Cardiac fibroblast (primary cell): ENCODE data around the gene HAND2.

ENCODE experiments used
- DNase-seq, 2 donors: peaks; one replicate each; pipeline versions ENCODE4 v3.0.0 to v3.0.0-alpha.2; 2010; ENCODE audit warnings: low read depth in 2 of 2
- H3K4me3 ChIP-seq, 2 donors: replicated peaks in 1 of 2; 1 replicate in 1 of 2; 2 replicates in 1 of 2; pipeline ENCODE4 v1.5.1; 2011; ENCODE audit warnings: low read depth in 2 of 2, low read length in 2 of 2, mild to moderate bottlenecking in 2 of 2, moderate library complexity in 1 of 2
- TF ChIP-seq, protein P1 (sequence below): IDR thresholded peaks from one replicate; pipeline ENCODE4 v1.5.1; 2011; ENCODE audit warnings: low read depth, mild to moderate bottlenecking, low read length, inconsistent platforms

HAND2 gene

DNA sequence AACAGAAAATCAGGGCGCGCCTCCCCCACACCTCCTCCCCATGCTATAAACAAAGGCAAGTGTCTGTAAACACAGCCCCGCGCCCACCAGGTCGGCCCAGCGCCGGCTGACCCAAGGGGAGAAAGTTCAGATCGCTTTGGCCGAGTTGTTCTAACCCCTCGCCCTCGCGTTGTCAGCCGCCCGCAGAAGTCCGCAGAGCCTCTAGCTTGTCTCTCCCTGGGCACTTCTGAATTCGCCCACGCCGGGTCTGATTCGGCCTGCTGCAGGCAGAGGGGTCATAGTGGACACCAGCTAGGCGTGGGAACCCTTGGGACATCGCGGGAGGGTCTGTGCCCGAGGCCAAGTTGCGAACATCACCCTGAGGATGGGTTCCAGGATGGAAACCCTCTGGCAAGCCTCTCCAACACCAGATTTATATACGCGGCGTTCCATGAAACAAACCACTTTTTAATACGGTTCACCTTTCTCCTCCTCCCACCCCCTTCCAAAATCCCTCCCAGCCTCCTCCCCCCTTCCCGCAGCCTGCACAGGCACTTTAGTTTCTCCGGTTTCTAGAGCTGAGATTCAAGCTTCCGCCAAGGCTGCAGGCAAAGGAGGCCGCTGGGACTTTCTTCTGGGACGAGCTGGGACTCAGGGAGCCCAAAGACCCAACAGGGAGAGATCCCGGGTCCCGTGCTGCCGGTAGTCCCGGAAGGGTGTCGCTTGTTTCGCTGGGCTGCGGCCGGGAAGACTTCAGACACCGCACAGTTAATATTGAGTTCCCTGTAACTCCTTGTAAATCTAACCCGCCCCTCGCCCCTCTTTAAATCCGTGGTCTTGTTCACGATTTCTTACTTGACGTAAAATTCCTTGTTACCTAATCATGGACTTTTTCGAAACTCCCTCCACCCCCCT, 4.7 kb downstream of the HAND2 start:
- DNase-seq: peak; percentile 55 to 65
- H3K4me3 ChIP-seq: peak overlapping the region; percentile 39 to 81
- TF ChIP-seq, protein P1, sequence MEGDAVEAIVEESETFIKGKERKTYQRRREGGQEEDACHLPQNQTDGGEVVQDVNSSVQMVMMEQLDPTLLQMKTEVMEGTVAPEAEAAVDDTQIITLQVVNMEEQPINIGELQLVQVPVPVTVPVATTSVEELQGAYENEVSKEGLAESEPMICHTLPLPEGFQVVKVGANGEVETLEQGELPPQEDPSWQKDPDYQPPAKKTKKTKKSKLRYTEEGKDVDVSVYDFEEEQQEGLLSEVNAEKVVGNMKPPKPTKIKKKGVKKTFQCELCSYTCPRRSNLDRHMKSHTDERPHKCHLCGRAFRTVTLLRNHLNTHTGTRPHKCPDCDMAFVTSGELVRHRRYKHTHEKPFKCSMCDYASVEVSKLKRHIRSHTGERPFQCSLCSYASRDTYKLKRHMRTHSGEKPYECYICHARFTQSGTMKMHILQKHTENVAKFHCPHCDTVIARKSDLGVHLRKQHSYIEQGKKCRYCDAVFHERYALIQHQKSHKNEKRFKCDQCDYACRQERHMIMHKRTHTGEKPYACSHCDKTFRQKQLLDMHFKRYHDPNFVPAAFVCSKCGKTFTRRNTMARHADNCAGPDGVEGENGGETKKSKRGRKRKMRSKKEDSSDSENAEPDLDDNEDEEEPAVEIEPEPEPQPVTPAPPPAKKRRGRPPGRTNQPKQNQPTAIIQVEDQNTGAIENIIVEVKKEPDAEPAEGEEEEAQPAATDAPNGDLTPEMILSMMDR: no peak

DNA sequence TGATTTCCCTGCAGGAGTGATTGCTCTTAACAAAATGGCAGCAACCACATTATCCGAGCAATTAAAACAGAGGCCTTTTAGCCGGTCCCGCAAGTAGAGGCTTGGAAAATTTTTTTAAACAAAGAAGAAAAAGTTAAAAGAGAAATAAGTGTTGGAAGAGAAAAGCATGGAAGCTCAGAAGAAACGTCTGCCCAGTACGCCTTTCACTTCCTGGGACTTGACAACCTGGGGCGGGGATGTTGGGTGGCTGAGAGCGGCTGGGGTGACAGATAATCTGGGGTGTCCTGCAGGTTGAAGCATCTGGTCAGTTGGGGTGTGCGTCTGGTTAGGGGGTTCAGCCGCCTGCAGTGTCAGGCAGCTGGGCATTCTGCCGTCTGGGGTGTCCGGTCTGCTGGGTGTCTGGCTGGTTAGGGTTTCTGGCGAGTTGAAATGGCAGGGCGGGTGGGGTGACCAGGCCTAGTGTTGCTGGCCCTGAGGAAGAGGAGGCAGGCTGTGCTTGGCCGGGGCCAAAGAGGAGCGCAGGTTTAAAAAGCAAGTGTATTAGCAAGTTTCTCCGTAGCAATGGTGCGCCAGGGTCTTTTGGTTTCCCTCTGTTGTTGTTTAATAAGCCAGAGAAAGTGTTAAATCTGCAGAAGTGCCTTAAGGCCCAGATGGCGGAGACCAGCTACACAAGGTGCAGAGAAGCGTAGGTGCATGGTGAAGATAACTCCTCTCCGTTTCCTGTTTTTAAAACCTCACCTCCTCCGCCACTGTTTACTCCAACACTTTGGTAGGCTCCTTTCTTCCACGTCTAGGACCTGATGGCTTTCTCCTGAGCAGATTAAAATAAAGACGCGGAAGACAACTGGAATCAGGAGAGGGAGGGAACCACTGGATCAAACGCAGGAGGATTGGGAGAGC, 5.6 kb downstream of the HAND2 start:
- TF ChIP-seq, protein P1: no peak
- peak overlapping the region; percentile 13 to 39 for H3K4me3 ChIP-seq

DNA sequence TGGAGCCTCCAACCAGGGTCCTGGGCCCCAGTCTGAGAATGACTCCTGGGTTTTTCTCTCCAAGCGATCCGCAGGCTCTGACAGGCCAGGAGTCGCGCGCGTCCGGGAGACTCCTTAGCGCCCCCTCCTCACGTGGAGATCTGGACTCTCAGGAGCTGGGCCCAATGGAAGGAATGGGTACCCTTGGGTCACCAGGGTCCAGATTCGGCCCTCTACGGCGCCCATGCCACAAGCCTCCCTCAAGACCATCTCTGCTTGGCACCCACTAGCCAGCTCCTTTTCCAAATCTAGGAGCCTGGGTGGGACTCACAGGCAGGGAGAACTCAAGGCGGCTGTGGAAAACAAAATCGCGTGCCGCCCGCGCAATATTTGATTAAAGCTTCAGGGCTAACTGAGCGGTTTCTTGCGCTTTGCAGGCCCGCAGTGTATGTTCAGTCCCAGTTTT, 7.1 kb downstream of the HAND2 start:
- peak in 1 of 2 donors; percentile 62 for DNase-seq
- peak overlapping the region; percentile 51 to 56 for H3K4me3 ChIP-seq
- TF ChIP-seq, protein P1: no peak

More for the DNA sequence above, 5.6 kb downstream of the HAND2 start:
- DNase-seq: peak in 1 of 2 donors; percentile 15

DNA sequence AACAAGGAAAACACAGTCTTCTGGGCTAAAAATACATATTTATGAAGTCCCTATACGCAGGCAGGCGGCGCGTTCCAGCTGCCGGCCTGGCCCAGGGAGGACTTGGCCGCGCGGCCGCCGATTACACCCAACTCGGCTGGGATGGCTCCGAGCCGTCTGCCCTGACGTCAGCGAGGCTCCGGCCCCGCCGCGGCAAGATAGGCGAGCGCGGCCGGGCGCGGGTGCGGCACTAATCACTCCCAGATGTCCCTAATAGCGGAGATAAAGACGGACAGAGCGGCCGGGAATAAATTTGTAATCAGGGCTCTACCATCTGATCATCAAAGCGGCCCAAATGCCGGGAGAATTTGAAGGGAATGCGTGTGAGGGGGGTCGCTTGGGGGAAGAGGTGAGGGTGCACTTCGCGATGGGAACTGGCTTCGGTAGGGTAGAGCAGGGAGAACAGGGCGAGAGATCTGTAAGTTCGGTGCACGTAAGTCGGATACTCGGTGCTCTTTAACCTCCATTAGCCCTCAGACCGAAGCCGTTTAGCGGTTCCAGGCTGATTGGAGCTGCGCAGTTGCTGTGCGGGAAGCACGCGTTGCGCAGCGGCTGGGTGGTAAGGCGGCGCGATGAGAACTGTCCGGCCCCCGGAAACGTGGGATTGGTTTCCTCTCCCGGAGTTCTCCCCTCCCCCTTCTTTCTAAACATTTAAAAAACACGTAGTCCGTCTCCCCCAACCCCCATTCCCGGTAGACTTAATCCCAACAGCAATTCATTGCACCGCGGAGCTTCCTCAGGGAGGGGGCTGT, 7.7 kb downstream of the HAND2 start:
- peak; percentile 90 to 97 for DNase-seq
- H3K4me3 ChIP-seq: peak overlapping the region; percentile 51 to 56
- TF ChIP-seq, protein P1: peak; percentile 18

DNA sequence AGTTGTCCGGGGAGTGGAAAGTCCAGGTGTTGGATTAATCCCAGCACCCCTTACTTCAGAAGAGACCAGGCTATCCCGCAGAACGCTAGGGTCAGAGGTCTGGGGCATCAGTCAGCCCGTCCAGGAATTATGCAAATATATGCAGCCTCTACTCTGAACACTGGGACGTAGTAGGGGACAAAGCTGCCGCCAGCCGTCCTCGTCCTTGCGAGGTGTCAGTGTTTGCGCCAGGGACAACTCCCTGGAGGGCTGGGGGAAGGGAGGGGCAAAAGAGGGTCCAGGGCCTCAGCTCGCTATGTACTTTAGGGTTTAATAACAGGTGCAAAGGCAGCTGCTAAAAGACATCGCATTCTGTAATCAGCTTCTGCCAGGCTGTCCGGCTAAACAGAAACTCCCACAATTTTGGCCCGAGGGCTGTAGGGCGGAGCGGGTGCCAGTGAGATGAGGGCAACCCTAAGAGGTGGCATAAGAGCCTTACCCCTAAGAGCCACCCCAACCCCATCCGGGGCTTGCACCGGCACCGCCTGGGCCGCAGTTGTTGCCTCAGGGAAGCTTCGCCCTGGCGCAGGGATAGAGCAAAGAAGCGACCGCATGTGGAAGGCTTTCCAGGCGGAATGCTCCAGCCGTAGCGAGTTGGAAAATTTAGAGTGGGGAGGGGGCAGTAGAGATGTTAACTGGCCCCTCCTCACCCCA, 8.4 kb downstream of the HAND2 start:
- no peak for DNase-seq
- peak overlapping the region; percentile 11 to 56 for H3K4me3 ChIP-seq
- TF ChIP-seq, protein P1: no peak
